Epithelial cell of proximal tubule (primary cell): Measurements from ENCODE around the gene KIFC3. TPM values are rescaled to one million over a fixed set of nuclear protein-coding genes. Genes with fewer than 3 reads are reported as not detected.
"Not testable (repeated sequence)": the region's sequence is repeated elsewhere in the genome, so short reads cannot be mapped to it uniquely, and the experiment has no call there.

Experiments used
- DNase-seq: peaks from one replicate; pipeline ENCODE4 v3.0.0-alpha.2; 2011; ENCODE audit warnings: low read depth
- H3K4me3 ChIP-seq: 2 replicates; pipeline ENCODE4 v1.5.1; 2011; ENCODE audit warnings: low read depth, mild to moderate bottlenecking, low read length
- total RNA-seq: library from RNA; depleted of rRNA; stranded (reverse); fragments of >200 nt; gene quantifications from 2 replicates; pipeline ENCODE4 v1.2.3, GENCODE V29; 2015
- TF ChIP-seq, protein P1 (sequence below): conservative IDR thresholded peaks from 2 replicates; pipeline ENCODE4 v1.5.1; 2012; ENCODE audit warnings: low read depth, mild to moderate bottlenecking, low read length

KIFC3 gene
- total RNA-seq, 1 donor from 2014 or later = 86.0 TPM

DNA sequence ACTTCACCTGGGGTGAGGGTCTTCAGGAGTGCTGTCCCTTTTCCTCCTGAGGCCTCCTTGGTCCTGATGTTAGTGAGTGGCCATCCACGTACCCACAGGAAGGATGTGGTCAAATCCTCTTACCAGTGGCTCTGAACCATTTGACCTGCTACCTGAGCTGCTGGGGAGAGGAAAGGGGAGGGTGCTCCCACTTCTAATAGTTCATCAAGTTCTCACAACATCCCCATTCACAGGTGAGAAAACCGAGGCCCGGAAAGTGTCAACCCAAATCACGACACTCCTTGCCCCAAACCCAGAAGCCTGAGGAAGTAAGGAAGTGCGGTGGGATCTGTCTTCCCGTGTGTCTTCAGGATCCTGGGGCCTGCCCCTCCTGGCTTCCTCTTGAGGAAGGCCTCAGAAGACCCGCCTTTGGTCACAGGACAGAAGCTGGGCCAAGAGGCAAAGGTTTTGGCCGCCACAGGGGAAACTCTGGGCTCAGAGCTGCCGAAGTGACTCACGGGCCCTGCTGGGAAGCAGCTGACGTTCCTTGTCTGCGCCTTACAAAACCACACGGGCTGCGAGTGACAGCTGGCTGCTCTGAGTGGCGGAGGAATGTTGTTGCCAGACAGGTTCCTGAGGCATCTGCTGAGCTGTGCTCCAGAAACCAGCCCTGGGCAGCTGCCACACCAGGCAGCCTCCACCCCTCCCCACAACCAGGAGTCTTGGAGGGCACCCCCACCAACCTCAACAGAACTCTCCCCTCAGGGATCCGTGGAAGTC, 13.9 kb upstream of the KIFC3 start:
- no peak overlapping the region for H3K4me3 ChIP-seq
- TF ChIP-seq, protein P1, sequence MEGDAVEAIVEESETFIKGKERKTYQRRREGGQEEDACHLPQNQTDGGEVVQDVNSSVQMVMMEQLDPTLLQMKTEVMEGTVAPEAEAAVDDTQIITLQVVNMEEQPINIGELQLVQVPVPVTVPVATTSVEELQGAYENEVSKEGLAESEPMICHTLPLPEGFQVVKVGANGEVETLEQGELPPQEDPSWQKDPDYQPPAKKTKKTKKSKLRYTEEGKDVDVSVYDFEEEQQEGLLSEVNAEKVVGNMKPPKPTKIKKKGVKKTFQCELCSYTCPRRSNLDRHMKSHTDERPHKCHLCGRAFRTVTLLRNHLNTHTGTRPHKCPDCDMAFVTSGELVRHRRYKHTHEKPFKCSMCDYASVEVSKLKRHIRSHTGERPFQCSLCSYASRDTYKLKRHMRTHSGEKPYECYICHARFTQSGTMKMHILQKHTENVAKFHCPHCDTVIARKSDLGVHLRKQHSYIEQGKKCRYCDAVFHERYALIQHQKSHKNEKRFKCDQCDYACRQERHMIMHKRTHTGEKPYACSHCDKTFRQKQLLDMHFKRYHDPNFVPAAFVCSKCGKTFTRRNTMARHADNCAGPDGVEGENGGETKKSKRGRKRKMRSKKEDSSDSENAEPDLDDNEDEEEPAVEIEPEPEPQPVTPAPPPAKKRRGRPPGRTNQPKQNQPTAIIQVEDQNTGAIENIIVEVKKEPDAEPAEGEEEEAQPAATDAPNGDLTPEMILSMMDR = no peak
- peak; percentile 78 for DNase-seq

DNA sequence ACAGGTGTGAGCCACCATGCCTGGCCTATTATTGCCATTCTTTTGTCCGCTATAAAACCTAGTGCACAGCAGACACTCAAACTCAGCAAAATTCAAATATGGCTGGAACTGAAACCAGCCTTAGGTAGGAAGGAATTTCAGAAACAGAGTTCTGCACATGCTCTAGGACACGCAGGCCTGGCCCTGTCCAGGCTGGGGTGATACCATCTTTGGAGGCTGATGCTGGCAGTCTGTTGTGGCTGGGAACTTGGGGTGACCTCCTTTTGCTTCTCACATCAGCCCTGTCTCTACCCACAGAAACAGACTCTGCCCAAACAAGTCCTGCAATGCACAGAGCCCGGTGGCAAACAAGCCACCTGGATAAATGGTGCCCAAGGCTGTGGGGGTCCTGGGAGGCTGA, 12.6 kb upstream of the KIFC3 start:
- no peak for DNase-seq
- TF ChIP-seq, protein P1 = no peak
- H3K4me3 ChIP-seq = no peak overlapping the region

GRCh38 chr16:57813466-57813865, 11.2 kb upstream of the KIFC3 start:
- TF ChIP-seq, protein P1 = no peak

DNA sequence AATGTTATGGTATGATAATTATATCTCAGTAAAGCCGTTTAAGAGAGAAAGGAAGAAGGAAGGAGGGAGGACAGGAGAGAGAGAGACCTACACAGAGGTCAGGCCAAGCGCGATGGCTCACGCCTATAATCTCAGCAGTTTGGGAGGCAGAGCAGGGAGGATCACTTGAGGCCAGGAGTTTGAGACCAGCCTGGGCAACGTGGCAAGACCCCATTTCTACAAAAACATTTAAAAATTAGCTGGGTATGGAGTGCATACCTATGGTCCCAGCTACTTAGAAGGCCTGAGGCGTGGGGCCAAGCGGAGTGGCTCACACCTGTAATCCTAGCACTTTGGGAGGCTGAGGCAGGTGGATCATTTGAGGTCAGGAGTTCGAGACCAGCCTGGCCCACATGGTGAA, 9.0 kb upstream of the KIFC3 start:
- DNase-seq, H3K4me3 ChIP-seq: not testable (repeated sequence)

More at GRCh38 chr16:57813466-57813865, 11.2 kb upstream of the KIFC3 start:
- DNase-seq = no peak
- H3K4me3 ChIP-seq = no peak overlapping the region

DNA sequence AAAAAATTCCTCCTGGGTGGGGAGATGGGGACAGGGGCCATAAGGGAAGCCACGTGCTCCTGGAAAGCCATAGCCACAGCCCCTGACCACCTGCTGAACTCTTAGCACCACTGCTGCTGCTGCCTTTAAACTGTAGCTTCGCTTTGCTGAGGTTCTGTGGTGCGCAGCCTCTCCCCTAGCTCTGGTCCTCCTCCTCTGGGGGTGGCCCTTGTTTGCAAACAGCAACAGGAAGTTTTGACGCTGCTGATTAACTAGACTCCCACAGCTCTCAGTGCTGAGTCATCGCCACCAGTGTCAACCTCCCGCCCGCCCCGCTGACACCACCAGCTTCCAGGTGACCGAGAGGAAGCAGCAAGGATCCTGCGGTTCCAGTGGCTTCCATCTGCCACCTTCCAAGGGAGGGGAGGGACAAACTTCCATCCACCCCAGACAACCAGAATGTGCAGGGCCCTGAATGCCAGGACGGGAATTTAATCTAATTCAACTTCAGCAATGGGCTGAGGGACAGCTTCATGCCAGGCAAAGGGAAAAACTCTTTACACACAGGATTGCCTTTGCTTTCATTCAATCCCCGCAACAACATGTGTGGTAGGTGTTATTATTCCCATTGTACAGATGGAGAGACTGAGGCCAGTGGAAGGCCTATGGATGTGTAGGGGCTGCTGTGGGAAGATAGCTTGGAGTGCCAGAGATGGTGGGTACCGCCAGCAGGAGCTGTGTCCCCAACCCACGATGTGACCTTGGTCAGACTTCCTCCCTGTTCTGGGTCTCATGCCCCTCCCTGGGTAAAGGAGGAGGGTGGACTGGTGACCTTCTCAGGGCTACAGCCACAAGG, 8.1 kb upstream of the KIFC3 start:
- TF ChIP-seq, protein P1 = no peak
- DNase-seq = peak; percentile 74
- H3K4me3 ChIP-seq = no peak overlapping the region

DNA sequence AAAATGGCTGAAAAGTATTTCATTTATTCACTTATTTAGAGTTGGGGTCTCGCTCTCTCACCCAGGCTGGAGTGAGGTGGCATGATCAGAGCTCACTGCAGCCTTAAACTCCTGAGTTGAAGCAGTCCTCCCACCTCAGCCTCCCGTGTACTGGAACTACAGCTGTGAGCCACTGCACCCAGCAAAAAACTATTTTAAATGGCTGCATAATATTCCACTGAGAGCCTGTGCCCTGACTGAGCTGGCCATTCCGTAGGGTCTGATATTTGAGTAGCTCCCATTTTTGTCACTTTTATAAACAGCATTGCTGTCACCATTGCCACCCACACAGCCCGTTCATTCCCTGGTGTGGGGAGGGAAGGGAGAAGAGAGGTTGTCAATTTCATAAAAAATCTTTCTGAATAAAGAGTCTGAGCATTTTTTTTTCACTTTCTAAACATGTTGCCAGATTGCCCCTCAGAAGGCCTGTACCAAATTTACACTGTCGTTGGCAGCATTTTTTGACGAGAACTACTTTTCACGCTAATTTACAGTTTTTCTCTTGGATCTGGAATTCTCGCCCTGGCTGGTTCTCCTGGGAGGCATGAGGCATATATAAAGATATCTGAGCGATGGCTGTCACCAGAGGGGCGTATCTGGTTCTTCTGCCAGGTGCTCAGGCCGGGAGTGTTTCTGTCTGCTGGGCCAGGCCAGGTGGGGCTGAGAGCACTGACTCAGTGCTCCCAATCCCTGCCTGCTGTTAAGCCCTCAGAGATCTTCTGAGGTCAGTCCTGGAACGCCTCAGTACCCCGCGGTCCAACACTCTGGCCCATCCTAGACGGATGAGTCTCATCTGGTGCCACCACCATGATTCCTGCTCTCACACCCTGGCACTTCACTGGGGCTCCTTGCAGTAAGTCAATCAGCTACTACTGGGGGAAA, 7.2 kb upstream of the KIFC3 start:
- H3K4me3 ChIP-seq = no peak overlapping the region
- DNase-seq = no peak
- TF ChIP-seq, protein P1 = no peak
